Measurements from ENCODE around the gene TCF7L2.

Gene TCF7L2

DNA sequence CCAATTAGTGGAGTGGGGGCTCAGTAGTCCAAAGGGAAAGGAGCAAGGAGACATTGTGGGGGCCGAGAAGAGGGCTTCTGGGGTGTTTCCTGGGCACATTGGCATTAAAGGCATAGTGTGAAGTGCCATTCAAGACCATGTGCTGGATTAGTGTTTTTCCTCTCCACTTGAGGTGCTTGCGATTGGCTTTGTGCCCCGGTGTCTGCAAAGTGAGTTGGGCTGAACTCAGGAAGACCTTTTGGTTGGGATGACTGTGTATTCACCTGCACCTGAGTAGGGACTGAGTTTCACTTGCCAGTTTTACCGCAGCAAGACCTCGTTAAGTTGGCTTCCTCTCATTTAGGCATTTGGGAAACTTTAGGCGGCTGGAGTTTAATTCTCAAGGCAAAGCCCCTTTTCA lies 73.0 kb downstream of the TCF7L2 start:
- no peak for DNase-seq (ENCODE audit: low read depth)

DNA sequence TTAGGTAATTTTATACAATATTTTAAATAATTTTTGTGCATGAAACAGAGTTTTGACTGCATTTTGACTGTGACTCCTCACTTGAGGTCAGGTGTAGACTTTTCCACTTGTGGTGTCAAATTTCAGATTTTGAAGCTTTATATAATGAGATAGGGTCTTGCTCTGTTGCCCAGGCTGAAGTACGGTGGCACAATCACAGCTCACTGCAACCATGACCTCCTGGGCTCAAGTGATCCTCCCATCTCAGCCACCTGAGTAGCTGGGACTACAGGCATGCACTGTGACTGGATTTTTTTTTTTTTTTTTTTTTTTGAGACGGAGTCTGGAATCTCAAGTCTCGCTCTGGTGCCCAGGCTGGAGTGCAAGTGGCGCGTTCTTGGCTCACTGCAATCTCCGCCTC lies 74.9 kb downstream of the TCF7L2 start:
- DNase-seq (ENCODE audit: low read depth): no peak

DNA sequence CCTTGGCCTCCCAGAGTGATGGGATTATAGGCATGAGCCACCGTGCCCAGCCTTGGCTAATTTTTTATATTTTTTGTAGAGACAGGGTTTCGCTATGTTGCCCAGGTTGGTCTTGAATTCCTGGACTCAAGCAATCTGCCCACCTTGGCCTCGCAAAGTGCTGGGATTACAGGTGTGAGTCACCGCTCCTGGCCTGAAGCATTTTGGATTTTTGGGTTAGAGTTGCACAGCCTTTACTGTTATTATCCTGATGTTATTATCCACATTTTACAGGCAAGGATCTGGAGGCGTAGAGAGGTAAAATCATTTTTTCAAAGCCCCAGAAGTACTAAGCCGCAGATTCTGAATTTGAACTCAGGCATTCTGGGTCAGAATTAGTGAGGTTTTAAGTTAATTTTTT lies 75.4 kb downstream of the TCF7L2 start:
- no peak for DNase-seq (ENCODE audit: low read depth)

DNA sequence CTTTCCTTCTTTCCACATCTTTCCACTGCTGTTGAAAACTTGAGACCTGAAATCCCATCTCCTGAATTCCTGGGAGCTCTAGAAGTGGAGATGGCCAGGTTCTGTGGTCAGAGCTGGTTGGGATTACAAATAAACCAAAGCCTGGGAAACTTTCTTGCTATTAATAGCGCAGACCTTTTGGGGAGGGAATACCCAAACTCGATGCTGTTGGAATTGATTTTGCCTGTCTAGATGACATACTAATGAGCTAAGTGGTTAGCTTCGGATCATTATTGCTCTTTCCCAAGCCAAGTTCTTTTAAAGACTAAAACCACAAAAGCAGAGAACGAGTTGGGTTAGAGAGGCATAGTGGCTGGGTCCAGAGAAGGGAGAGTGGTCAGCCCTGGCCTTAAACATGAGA lies 76.6 kb downstream of the TCF7L2 start:
- peak; percentile 96 for DNase-seq (ENCODE audit: low read depth)

DNA sequence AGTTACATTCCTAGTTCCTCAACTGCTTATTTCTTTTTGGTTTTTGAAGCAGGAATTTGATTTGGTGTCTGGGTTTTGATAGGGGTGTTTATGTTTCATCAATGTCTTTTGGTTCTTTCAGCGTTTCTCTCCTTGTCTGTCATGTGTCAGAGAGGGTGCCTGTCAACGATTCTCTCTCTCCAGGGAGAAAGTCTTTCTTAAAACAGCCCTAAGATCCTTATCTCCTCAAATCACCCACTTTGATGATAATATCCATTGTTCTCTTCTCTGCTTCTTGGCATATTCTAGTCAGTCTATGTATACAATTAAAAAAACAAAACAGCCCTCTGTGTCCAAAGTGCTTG lies 77.2 kb downstream of the TCF7L2 start:
- no peak for DNase-seq (ENCODE audit: low read depth)

DNA sequence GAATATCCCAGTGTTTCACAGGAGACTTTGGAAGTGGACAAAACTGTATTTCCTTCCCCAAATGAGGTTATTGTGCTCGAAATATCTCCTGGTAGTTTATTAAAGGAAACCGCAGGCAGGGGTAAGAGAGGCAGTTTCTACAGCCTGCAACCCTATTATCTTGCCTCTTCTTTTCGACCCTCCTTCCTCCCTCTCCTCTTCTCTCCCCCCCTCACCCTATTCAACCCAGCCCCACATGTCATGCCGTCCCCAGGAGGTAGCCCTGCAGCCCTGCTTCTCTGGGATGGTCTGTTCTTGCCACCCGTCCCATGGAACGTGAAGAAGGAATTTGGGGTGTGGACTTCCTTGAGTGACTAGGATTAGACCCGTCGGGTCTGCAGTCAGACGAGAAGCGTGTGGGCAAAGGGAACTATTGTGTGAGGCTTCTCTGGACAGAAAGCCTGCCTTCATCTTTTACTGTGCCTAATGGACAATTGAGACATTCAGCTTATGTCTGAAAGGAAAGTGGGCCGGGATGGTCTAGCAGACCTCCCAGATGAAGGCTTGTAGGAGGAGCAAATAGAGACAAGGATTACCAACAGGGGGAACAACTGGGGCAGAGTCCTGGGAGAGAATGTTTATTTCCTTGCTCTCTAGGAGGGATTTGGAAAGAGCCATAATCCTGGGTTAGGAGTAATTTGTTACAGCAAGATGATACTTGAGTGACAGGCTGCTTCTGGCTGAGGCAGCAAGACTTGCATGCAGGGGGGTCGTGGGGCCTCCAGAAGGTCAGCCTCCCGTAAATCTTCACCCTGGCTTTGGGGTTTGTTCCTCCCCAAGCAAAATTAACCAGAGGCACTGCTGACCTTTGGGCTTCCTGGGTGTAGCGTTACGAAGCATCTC lies 77.8 kb downstream of the TCF7L2 start:
- DNase-seq (ENCODE audit: low read depth): peak; percentile 44

DNA sequence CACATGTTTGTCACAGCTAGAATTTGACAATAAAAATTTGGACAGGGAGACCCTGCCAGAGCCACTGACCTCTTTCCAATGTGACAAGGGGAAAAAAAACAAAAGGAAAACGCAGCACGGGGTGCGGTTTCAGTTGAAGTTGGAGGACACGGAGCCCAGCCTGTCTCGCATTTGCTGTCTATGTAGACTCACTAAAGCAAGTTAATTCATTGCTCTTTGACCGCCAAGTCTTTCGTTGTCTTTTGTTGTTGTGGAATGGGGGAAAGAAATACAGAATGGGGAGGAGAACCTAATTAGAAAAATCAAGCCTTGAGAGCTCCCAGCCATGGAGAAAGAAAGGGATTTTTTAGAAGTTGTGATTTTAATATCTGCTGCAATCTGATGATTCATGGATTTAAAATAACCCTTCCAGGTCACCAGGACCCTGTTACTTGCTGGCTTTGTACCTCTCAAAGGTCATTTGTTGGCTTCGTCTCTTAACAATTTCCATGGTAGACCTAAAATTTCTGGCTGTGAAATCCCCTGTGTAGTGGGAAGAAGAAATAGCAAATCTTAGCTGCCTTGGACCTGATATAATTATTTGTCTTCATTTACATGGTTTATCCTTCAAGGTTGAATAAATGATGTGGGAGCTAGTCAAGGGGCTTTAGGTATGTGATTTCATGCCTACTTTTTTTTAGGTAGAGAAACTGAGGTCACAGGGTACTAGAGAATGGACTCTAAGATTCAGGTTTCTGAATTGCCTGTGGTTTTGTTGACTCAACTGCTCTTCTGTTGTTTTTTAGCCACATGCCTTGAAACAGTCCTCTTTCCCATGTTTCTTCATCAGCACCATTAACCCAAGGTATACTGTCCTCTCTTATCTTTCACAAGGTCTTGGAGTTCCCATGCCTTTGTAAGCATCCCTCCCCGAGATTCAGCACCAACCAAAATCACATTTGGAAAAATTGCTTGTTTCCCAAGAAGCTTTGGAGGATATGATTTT lies 78.7 kb downstream of the TCF7L2 start:
- DNase-seq (ENCODE audit: low read depth): peak; percentile 18

DNA sequence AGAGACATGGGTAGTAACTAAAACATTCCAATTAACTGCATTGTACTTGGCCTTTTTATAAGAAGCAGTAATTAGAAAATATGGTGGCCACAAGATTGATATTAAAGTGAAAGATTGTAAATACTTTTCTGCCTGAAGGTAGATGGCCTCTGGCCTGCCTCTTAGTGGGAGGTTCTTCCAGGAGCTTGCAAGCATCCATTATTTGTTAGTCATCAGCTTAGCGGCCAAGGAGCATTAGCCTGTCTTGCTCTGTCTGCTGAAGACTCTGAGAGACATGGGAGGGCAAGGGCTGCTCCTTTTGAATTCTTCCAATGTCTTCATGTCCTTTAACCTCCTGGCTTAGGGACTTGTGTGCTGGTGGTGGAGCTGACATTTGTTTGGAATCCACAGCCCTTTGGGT lies 80.4 kb downstream of the TCF7L2 start:
- peak; percentile 85 for DNase-seq (ENCODE audit: low read depth)

DNA sequence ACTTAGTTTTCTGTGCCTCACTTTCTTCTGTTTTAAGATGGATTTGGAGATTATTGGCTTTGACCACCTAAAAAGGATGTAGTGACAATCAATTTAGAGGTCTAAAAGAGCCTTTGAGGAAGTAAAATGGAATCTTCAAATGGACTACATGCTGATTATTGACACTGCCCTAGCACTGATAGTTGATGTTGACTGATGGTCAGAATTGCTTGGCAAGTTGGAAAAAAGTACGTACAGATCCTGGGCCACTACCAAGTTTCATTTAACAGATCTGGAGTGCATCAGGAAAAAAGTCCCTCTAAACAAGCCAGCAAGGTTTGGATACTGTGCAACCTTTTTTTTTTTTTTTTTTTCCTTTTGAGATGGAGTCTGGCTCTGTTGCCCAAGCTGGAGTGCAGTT lies 81.1 kb downstream of the TCF7L2 start:
- DNase-seq (ENCODE audit: low read depth): no peak

DNA sequence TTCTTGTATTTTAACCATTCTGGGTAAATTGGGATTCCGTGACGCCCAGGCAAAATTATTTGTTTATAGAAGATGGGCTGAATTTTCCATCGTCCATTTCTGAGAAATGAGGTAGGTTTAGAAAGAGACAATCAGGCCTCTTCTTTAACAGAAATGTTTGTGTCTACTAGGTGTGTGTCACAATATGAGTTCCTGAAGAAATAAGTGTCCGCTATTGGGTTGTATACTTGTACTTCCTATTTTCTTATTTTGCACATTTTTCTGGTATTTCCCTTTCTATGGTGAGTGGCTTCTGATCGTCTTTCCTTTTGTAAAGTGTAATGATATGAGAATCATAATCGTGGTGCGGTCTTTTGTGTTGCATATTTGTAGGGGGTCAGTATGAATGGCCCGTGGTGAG lies 83.9 kb downstream of the TCF7L2 start:
- DNase-seq (ENCODE audit: low read depth): no peak

DNA sequence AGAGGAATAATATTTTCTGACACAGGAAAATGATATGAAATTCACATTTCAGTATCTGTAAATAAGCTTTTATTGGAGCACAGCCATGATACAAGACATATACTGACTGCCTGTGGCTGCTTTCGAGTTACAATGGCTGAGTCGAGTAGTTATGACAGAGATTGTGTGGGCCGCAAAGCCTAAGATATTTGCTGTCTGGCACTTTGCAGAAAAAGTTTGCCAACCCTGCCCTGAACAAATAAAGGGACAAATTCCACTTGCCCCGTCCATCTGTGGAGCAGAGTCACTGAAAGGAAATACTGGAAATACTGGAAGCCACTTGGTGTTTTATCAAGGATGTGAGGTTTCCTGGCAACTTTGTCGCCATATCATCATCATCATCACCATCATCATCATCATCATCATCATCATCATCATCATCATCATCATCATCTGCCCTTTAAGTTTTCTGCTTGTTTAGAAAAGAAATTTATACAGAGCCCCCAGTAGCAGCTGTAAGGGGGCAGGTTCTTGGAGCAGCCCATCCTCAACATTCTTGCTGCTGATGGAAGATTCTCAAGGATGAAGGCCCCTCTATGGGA lies 85.8 kb downstream of the TCF7L2 start:
- no peak for DNase-seq (ENCODE audit: low read depth)

DNA sequence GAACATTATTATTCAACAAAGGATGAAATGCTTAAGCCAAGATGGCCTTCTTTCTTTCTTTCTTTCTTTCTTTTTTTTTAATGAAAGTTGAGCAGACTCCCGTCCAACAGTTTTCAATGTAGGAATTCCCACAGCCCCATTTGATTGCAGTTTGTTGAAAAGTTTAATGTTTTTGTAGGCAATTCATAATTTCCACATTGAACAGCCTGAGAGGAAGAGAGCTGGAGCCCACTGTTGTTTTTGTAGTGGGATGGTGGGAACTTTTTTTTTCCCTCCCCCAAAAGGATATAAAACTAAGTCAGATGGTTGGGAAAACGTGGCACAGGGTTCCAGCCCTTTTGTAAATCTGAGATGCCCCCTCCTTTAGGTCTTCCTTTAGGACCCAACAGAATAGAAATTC lies 86.6 kb downstream of the TCF7L2 start:
- no peak for DNase-seq (ENCODE audit: low read depth)

DNA sequence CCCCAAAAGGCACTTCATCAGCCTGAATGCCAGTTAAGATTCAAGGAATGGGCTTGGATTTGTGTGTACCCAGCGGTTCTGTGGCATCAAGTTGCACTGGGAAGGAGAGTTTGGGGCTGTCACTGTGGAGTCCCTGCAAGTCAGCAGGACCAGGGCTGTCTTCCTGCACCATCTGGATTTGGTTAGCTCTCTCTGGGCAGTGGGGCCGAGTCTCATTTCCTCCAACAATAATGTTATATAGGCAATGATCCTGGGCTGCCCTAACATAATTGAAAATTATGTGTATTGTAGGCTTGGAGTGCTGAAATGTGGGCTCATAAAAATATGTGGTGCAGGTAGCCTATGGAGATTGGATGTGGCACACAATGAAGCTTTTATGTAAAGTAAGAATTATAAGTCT lies 87.2 kb downstream of the TCF7L2 start:
- peak; percentile 59 for DNase-seq (ENCODE audit: low read depth)

DNA sequence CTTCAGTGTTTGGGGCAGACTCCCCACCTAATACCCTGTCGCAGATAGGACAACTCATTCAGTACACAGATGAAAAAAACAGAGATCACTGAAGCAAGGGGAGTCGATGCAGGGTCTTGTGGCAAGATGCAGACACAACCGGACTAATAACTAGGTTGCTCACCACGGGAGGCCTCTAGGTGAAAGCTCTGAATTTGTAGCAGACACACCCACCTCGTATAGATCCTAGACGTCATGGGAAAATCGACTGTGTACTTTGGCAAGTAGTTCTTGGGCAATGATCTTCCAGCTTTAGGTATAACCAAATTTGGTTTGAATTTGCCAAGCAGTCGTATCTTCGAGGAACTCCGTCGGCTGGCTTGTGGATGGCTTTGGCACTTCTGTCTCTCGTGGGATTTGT lies 88.1 kb downstream of the TCF7L2 start:
- DNase-seq (ENCODE audit: low read depth): no peak

DNA sequence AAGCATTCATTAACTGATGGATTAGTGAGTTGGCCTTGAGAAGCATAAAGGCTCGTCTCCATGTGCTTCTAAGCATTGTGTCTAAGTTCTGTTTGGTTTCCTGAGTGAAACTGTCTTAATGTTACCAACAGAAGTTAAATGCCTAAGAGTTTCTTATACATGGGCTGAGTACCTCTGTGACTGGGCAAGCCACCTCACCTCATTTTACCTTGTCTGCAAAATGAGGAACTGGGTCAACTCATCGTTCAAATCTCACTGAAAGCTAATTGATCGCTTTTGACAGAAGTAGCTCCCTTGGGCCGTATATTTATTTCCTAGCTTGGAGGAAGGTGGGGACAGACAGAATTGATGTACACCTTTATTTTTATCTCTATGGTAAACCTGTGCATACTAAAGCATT lies 88.9 kb downstream of the TCF7L2 start:
- DNase-seq (ENCODE audit: low read depth): no peak

DNA sequence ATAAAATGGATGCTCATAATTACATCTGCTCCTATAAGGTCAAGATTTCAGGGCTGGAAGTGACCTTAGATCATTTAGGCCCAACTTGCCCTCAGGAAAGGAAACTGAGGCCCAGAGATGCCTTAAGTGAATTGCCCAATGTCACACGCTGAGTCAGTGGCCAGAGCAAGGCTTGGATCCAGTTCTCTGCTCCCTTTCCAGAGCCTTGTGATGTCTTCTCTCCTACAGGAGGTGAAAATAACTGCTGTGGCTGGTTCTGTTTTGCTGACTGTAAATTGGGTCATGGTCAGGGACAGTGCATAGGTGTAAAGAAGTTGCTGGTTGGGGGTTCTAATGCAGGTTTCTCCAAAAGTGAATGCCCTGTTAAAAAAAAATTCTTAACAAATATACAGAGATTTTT lies 91.3 kb downstream of the TCF7L2 start:
- no peak for DNase-seq (ENCODE audit: low read depth)

DNA sequence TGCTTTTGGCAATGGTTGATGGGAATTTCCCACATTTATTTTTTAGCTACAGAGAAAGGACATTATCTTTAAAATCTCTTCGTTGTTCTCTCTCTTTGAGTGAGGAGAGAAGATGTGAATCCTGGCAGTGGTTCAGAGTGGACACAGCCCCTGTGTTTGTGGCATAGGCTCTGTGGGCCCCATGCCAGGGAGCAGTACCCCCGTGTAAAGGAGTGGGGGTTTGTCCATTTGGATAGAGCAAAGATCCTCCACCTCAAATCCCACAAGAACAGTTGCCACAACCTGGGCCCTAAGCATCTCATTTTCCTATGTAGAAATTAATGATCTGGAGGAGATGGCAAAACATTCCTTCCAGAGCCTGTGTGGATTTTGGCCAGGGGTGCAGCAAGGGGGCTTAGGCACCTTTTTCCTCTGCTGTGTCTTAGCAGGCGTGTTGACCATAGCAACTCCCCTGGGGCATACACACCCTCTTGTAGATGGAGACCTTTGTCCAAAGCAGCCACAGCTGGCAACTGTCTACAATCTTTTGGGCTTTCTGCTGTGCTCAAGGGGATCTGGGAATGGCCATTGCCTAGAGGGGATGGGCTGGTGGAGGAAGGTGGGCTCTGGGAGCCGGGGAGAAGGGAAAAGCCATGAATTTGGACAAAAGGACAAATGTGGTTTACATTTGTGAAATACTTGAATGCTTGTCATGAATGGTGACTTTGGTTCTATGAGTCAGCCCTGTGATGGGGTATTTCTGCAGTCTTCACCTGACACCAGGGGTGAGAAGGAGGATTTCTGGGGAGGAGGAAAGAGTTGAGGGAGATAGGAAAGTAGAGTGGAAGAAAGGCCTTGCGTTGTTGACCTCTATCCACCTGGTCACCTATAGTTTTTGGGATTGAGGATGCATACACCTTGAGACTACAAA lies 92.0 kb downstream of the TCF7L2 start:
- DNase-seq (ENCODE audit: low read depth): peak; percentile 32

DNA sequence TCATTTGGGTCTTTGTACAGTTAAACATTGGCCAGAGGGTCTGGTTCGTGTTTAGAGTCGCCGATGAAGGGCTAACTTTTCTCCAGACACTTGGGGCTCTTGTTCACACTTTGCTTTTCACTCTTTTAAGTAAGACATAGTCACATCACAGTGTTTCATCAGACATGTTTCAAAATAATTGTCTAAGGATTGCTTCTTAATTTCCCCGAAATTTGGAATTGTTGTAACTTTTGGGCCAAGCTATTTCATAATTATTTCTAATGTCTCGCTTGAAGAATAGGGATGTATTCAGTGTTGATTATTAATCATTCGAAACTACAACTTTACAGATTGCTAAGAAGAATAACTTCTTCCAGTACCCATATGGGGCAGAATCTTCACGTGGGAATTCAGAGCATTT lies 92.8 kb downstream of the TCF7L2 start:
- no peak for DNase-seq (ENCODE audit: low read depth)

DNA sequence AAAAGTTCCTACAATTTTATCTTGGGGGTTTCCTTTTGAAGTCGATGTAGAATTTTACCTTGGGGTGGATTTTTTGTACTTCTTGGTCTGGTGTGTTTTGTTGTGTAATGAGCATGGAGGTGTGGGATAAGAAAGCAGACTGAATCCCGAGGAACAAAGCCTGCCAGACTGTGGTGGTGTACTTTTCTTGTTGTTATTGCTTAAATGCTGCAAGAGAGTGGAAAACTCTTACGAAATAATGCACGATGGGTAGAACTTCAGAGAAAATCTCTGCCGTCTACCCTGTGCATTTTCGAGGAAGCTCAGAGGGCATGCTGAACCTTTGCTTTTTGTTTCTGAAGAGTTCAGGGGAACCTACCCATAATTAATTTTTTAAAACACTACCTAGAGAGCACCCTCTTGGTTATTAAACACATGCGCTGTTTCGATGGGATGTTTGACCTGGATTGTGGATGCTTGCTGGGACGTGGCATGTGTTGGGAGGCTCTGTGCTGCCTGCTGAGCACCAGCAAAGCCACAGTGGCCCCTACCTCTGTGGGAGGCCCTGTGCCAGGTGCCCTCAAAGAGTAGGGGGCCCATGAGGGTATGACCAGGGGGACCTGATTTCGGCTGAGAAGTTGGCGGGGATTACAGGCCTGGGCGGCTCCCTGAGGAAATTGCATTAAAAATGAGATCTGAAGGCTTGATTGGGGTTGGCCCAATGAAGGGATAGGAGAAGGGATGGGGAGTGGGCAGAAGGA lies 94.1 kb downstream of the TCF7L2 start:
- DNase-seq (ENCODE audit: low read depth): no peak

DNA sequence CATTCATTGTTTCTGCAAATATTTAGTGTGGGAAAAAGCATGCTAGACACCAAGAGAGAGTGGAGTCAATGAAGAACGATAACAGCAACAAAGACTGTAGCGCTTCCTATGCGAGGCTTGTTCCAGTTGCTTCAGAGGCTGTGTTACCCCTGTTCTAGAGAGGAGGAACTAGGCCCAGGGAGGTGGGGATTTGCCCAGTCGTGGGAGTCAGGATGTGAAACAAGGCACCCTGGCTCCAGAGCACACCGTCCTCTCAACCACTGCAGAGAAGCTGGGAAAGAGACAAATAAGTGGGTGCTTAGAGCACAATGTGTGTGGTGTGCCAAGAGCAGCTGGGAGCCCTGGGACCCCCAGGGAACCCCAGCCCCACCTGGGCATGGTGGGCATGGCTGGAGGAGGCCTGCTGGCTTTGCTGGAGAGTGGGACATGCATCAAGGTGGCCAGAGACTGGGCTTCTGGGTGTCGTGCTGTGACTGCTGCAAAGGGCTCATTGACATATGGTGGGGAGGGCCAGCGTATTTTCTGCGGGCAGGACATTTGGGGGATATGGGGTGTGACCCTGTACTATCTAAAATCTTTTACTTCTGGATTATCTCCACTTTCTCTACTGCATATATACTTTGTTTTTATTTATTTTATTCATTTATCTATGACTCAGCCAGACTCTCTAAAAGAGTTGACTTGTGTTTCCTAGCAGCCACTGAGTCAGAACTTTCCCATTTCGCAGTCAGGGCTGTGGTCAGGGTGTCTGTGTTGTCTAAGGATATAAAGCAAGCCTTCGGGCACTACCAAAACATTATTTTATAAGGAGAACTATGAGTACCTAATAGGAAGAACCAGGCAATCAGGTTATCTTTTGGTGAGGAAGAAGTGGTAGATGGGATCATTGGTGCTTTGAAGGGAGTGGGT lies 95.4 kb downstream of the TCF7L2 start:
- DNase-seq (ENCODE audit: low read depth): peak; percentile 93
